HepG2 (cell line): ENCODE measurements around the gene LYZL2. TPM values are rescaled to one million over a fixed set of nuclear protein-coding genes. Genes with fewer than 3 reads are reported as not detected.
"Not testable (repeated sequence)": the region's sequence is repeated elsewhere in the genome, so short reads cannot be mapped to it uniquely, and the experiment has no call there.

ENCODE experiments used
- ATF1 ChIP-seq: IDR thresholded peaks from 2 replicates; pipeline ENCODE4 v1.6.1; 2016; ENCODE audit warnings: mild to moderate bottlenecking, control low read depth
- ETV5 ChIP-seq: IDR thresholded peaks from 2 replicates; pipeline ENCODE4 v1.6.1; 2018; ENCODE audit warnings: missing biosample characterization, missing genetic modification reagents, inconsistent platforms, borderline replicate concordance
- FOXK1 ChIP-seq: sonication (generic); formaldehyde crosslinking; IDR thresholded peaks from 2 replicates; pipeline ENCODE4 v1.4.0; 2020; ENCODE audit warnings: low read depth, missing genetic modification reagents, borderline replicate concordance
- FOXO1 ChIP-seq: sonication (generic); formaldehyde crosslinking; IDR thresholded peaks from 2 replicates; pipeline ENCODE4 v1.4.0; 2020; ENCODE audit warnings: missing genetic modification reagents
- FOXP1 ChIP-seq, 2 experiments: fragments of 450-650 bp in 1 of 2; IDR thresholded peaks; 2 replicates each; pipeline ENCODE4 v1.6.1; 2017 to 2018; ENCODE audit warnings: antibody characterized with exemption in 1 of 2
- FOXP4 ChIP-seq: sonication (generic); formaldehyde crosslinking; IDR thresholded peaks from 2 replicates; pipeline ENCODE4 v1.4.0; 2020; ENCODE audit warnings: missing genetic modification reagents
- GATAD2A ChIP-seq: IDR thresholded peaks from 2 replicates; pipeline ENCODE4 v1.6.1; 2016
- HDAC2 ChIP-seq: sonication (generic); formaldehyde crosslinking; IDR thresholded peaks from 2 replicates; pipeline ENCODE4 v1.4.0; 2020; ENCODE audit warnings: missing genetic modification reagents
- HNRNPL ChIP-seq: fragments of 200-400 bp; formaldehyde crosslinking; IDR thresholded peaks from 2 replicates; pipeline ENCODE4 v1.6.1; 2017; ENCODE audit warnings: mild to moderate bottlenecking, low read depth, low read length
- KDM6A ChIP-seq: IDR thresholded peaks from 2 replicates; pipeline ENCODE4 v1.6.1; 2016; ENCODE audit warnings: low read depth
- MED8 ChIP-seq: sonication (generic); formaldehyde crosslinking; IDR thresholded peaks from 2 replicates; pipeline ENCODE4 v1.8.1; 2023; ENCODE audit warnings: mild to moderate bottlenecking, missing genetic modification reagents; ENCODE audit not compliant: insufficient replicate concordance
- NFYC ChIP-seq: IDR thresholded peaks from 2 replicates; pipeline ENCODE4 v1.6.1; 2016; ENCODE audit warnings: missing genetic modification reagents, missing compliant biosample characterization
- NR2C2 ChIP-seq: sonication (generic); formaldehyde crosslinking; IDR thresholded peaks from 2 replicates; pipeline ENCODE4 v1.4.0; 2020; ENCODE audit warnings: missing genetic modification reagents, mild to moderate bottlenecking, moderate library complexity, borderline replicate concordance
- PHF21A ChIP-seq: sonication (generic); formaldehyde crosslinking; IDR thresholded peaks from 2 replicates; pipeline ENCODE4 v1.5.0; 2020; ENCODE audit warnings: mild to moderate bottlenecking, missing genetic modification reagents
- PITX1 ChIP-seq: sonication (generic); formaldehyde crosslinking; IDR thresholded peaks from 2 replicates; pipeline ENCODE4 v1.5.1; 2020; ENCODE audit warnings: mild to moderate bottlenecking, missing genetic modification reagents
- RXRA ChIP-seq: sonication (generic); formaldehyde crosslinking; IDR thresholded peaks from 2 replicates; pipeline ENCODE4 v1.5.1; 2020; ENCODE audit warnings: missing genetic modification reagents
- SIX4 ChIP-seq: sonication (generic); formaldehyde crosslinking; IDR thresholded peaks from 2 replicates; pipeline ENCODE4 v1.4.0; 2020; ENCODE audit warnings: missing genetic modification reagents
- SKI ChIP-seq: fragments of 450-650 bp; IDR thresholded peaks from one replicate; pipeline ENCODE4 v1.6.1; 2018; ENCODE audit warnings: mild to moderate bottlenecking; ENCODE audit not compliant: partially characterized antibody
- SOX13 ChIP-seq, 3 experiments: fragments of 450-650 bp in 1 of 3; sonication (generic) in 1 of 3; formaldehyde crosslinking in 1 of 3; IDR thresholded peaks in 2 of 3; conservative IDR thresholded peaks in 1 of 3; 2 replicates each; pipeline versions ENCODE4 v1.5.0 to v1.6.1; 2016 to 2020; ENCODE audit warnings: antibody characterized with exemption in 1 of 3, mild to moderate bottlenecking in 1 of 3, missing compliant biosample characterization in 1 of 3, missing genetic modification reagents in 1 of 3, moderate library complexity in 1 of 3
- TCF7 ChIP-seq: sonication (generic); IDR thresholded peaks from 2 replicates; pipeline ENCODE4 v1.6.1; 2016; ENCODE audit warnings: antibody characterized with exemption, low read depth
- ZFX ChIP-seq: sonication (generic); formaldehyde crosslinking; IDR thresholded peaks from 2 replicates; pipeline ENCODE4 v1.4.0; 2020; ENCODE audit warnings: mild to moderate bottlenecking, low read depth, missing genetic modification reagents, moderate library complexity
- polyA plus RNA-seq, 8 experiments: library from polyadenylated mRNA; depleted of rRNA in 3 of 8; stranded (reverse) in 7 of 8; unstranded in 1 of 8; fragments of >200 nt; fragmentation: Illumina TruSeq in 4 of 8; extraction: Trizol in 4 of 8; gene quantifications; 2 replicates each; pipeline versions ENCODE4 v1.2.1 to v1.2.3, GENCODE V29; 2011 to 2016; ENCODE audit warnings: low read depth in 4 of 8, missing spikeins in 1 of 8, mixed read lengths in 1 of 8; ENCODE audit not compliant: insufficient read depth in 1 of 8
- total RNA-seq, 5 experiments: library from RNA; depleted of rRNA; stranded (reverse); fragments of >200 nt; fragmentation: Illumina TruSeq; extraction: Trizol; gene quantifications; 2 replicates each; pipeline ENCODE4 v1.2.3, GENCODE V29; 2016; ENCODE audit warnings: low read depth in 1 of 5
- TF ChIP-seq, protein P1 (sequence below): IDR thresholded peaks from 2 replicates; pipeline ENCODE4 v1.4.0; 2020; ENCODE audit warnings: mild to moderate bottlenecking, missing genetic modification reagents
- TF ChIP-seq, protein P2 (sequence below): sonication (generic); formaldehyde crosslinking; IDR thresholded peaks from 2 replicates; pipeline ENCODE4 v1.4.0; 2020; ENCODE audit warnings: missing genetic modification reagents, mild to moderate bottlenecking, borderline replicate concordance

The LYZL2 gene
- total and polyA plus RNA-seq, 2 of the 13 experiments (the other 11 are each of a cell fraction or from before 2014, with no cell fraction given) = 0.20 to 0.63 TPM

DNA sequence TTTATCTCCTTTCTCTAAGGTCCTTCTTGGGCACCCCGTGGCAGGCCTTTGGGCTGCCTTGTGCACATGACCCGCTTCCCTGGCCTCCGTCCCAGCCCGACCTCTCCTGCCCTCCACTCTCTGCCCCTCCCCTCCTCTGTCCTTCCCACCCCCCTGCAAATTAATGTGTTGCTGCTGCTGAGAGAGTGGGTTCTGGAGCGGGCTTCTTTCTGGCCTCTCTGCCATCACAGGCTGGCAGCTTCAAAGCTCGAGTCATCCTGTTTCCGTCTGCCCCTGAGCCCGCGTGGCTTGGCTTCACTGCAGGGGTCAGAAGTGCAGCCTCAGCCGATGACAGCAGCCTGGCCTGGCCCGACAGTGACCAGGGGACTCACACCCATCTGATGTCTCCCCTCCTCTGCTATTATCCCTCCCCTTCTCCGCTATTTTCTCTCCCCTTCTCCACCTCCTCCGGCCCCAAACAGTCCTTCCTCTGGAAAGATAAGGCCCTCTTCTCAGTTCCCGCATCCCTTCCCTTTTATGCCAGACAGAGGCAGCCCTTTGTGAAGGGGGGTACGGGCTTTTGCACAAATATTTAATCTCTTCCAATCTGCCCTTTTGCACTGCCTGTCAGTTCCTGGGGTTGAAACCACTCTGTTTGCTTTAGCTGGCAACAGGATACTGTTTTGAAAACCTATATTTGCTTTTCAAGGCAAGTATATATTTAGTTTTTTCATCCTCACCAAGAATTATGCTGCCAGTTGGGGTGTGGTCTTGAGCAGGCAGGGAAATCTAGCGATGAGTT is 24.0 kb downstream of the LYZL2 start (continued):
- TF ChIP-seq, protein P1, sequence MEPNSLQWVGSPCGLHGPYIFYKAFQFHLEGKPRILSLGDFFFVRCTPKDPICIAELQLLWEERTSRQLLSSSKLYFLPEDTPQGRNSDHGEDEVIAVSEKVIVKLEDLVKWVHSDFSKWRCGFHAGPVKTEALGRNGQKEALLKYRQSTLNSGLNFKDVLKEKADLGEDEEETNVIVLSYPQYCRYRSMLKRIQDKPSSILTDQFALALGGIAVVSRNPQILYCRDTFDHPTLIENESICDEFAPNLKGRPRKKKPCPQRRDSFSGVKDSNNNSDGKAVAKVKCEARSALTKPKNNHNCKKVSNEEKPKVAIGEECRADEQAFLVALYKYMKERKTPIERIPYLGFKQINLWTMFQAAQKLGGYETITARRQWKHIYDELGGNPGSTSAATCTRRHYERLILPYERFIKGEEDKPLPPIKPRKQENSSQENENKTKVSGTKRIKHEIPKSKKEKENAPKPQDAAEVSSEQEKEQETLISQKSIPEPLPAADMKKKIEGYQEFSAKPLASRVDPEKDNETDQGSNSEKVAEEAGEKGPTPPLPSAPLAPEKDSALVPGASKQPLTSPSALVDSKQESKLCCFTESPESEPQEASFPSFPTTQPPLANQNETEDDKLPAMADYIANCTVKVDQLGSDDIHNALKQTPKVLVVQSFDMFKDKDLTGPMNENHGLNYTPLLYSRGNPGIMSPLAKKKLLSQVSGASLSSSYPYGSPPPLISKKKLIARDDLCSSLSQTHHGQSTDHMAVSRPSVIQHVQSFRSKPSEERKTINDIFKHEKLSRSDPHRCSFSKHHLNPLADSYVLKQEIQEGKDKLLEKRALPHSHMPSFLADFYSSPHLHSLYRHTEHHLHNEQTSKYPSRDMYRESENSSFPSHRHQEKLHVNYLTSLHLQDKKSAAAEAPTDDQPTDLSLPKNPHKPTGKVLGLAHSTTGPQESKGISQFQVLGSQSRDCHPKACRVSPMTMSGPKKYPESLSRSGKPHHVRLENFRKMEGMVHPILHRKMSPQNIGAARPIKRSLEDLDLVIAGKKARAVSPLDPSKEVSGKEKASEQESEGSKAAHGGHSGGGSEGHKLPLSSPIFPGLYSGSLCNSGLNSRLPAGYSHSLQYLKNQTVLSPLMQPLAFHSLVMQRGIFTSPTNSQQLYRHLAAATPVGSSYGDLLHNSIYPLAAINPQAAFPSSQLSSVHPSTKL (CRISPR knock-in tag) = peak; percentile 81
- TF ChIP-seq RXRA (CRISPR knock-in tag) (peak; percentile 11; the same call in 1 of the 2 replicates), GATAD2A (CRISPR knock-in tag) (peak; percentile 78), FOXO1 (CRISPR knock-in tag) (peak; percentile 90), SKI (peak; percentile 80), FOXP1 (CRISPR knock-in tag; IDR thresholded peaks at IDR 0.05) (peak; percentile 87), HDAC2 (CRISPR knock-in tag) (peak; percentile 73), ZFX (CRISPR knock-in tag) (peak; percentile 30), SOX13 (IDR thresholded peaks at IDR 0.05) (0 out of 2 replicates have a peak, but pooled peaks have one; percentile 9), SOX13 (CRISPR knock-in tag; conservative IDR thresholded peaks at IDR 0.05 in 1 of 2, IDR thresholded peaks at IDR 0.05 in 1 of 2) (peak in 1 of 2 experiments; percentile 83; a peak in 2 of 4 replicates), MED8 (CRISPR knock-in tag) (peak; percentile 89), PITX1 (peak; percentile 63; the same call in 1 of the 2 replicates), FOXP4 (CRISPR knock-in tag) (peak; percentile 72), PHF21A (CRISPR knock-in tag) (peak; percentile 74), FOXK1 (CRISPR knock-in tag) (peak; percentile 65; the same call in 1 of the 2 replicates), KDM6A (CRISPR knock-in tag) (peak; percentile 78; the same call in 1 of the 2 replicates), ATF1 (peak; percentile 52; the same call in 1 of the 2 replicates), NFYC (CRISPR knock-in tag) (peak; percentile 21), HNRNPL (peak; percentile 83), SIX4 (CRISPR knock-in tag) (peak; percentile 89), NR2C2 (CRISPR knock-in tag) (peak; percentile 74), TCF7 (peak; percentile 78), ETV5 (CRISPR knock-in tag) (peak; percentile 89)
- TF ChIP-seq FOXP1 (IDR thresholded peaks at IDR 0.05) = not testable (repeated sequence)
- TF ChIP-seq, protein P2, sequence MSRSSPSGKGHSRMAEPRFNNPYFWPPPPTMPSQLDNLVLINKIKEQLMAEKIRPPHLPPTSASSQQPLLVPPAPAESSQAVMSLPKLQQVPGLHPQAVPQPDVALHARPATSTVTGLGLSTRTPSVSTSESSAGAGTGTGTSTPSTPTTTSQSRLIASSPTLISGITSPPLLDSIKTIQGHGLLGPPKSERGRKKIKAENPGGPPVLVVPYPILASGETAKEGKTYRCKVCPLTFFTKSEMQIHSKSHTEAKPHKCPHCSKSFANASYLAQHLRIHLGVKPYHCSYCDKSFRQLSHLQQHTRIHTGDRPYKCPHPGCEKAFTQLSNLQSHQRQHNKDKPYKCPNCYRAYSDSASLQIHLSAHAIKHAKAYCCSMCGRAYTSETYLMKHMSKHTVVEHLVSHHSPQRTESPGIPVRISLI (CRISPR knock-in tag) = peak; percentile 78; the same call in 1 of the 2 replicates
